Kidney (tissue), 14 donors: ENCODE results near the gene GABARAP. TPM values are rescaled to one million over a fixed set of nuclear protein-coding genes. Genes with fewer than 3 reads are reported as not detected.

Source experiments
- DNase-seq, 5 donors: peaks; one replicate each; pipeline ENCODE4 v3.0.0-alpha.2; 2013 to 2020
- FAIRE-seq: peaks from 2 replicates; lab custom pipeline; 2012; peaks lifted over from hg19 to GRCh38; lab: Jason Lieb, UNC
- H3K27ac ChIP-seq, 2 donors: one replicate each; pipeline ENCODE4 v1.7.0; 2013; ENCODE audit warnings: low read depth in 2 of 2, low read length in 2 of 2, inconsistent platforms in 1 of 2
- H3K27me3 ChIP-seq: one replicate; pipeline ENCODE4 v1.7.1; 2013; ENCODE audit warnings: low read length, inconsistent platforms; ENCODE audit not compliant: control insufficient read depth, insufficient read depth
- H3K36me3 ChIP-seq, 3 donors: one replicate each; pipeline versions ENCODE4 v1.7.0 to v1.7.1; 2013; ENCODE audit warnings: low read length in 3 of 3, control low read depth in 1 of 3, inconsistent platforms in 1 of 3; ENCODE audit not compliant: insufficient read depth in 3 of 3, control insufficient read depth in 2 of 3
- H3K4me1 ChIP-seq, 3 donors: one replicate each; pipeline versions ENCODE4 v1.7.0 to v1.7.1; 2013; ENCODE audit warnings: low read length in 3 of 3, inconsistent platforms in 1 of 3, low read depth in 1 of 3; ENCODE audit not compliant: control insufficient read depth in 2 of 3, insufficient read depth in 2 of 3
- H3K4me3 ChIP-seq, 3 donors: one replicate each; pipeline versions ENCODE4 v1.7.0 to v1.8.1; 2013; ENCODE audit warnings: low read length in 3 of 3, control low read depth in 1 of 3, inconsistent platforms in 1 of 3
- H3K9ac ChIP-seq, 3 donors: one replicate each; pipeline versions ENCODE4 v1.7.0 to v1.7.1; 2013; ENCODE audit warnings: low read length in 3 of 3, control low read depth in 1 of 3, inconsistent platforms in 1 of 3
- H3K9me3 ChIP-seq, 3 donors: one replicate each; pipeline versions ENCODE4 v1.7.0 to v1.7.1; 2013; ENCODE audit warnings: low read length in 3 of 3, control low read depth in 1 of 3, inconsistent platforms in 1 of 3; ENCODE audit not compliant: control insufficient read depth in 2 of 3, insufficient read depth in 1 of 3
- CTCF ChIP-seq: IDR thresholded peaks from 3 replicates; pipeline ENCODE4 v1.5.1; 2012; ENCODE audit warnings: mild to moderate bottlenecking, moderate library complexity, borderline replicate concordance; ENCODE audit not compliant: insufficient read depth; ENCODE audit errors: extremely low read depth
- intact Hi-C: fragments of 100-400 bp; cut with DNase I; formaldehyde crosslinking; loops from one replicate; pipeline ENCODE4 v1.11.1; 2022
- polyA plus RNA-seq: library from polyadenylated mRNA; stranded (reverse); fragments of 350-450 nt; fragmentation: Illumina TruSeq; extraction: RNeasy Lipid Tissue Mini Kit (QIAGEN cat#74804); gene quantifications from one replicate; pipeline ENCODE4 v1.2.3, GENCODE V29; 2014; ENCODE audit warnings: low read depth, low replicate concordance; ENCODE audit not compliant: insufficient read depth
- total RNA-seq: library from RNA; stranded (reverse); fragmentation: NEBNext Ultra II Directional; extraction: Animal tissue kit (Norgen Biotek cat#: 25700); gene quantifications from one replicate; pipeline ENCODE4 v1.2.1, GENCODE V29; 2021
- donor health status: control.
- donor health status: control.
- donor health status: control.
- donor health status: control.
- donor health status: control.
- donor health status: DM: yes; HTN: yes; CAD: no.
- donor health status: Normal renal cell carcinoma (clear cell type).

The GABARAP gene
- total and polyA plus RNA-seq, 2 donors from 2014 or later: 477 to 1,483 TPM

- no peak overlapping the region for H3K9ac ChIP-seq
- H3K27me3 ChIP-seq: peaks cover under 1% of the 10 kb centered on the region
- no peak for DNase-seq
- no peaks in the 10 kb centered on the region for H3K9me3 ChIP-seq
- peaks cover 0 to 15% (median 9%) of the 10 kb centered on the region in 3 donors for H3K4me1 ChIP-seq
- intact Hi-C loops: no loop called here
- H3K27ac ChIP-seq: no peak overlapping the region
- TF ChIP-seq CTCF: no peak
- H3K36me3 ChIP-seq: no peaks in the 10 kb centered on the region
- H3K4me3 ChIP-seq: no peak overlapping the region
- FAIRE-seq: no peak
These were observed 47.9 kb upstream of the GABARAP start for GRCh38 chr17:7290166-7290565.

GRCh38 chr17:7289256-7290032, 47.2 kb upstream of the GABARAP start:
- intact Hi-C loops: no loop called here
- TF ChIP-seq CTCF: no peak
- H3K27me3 ChIP-seq: no peaks in the 10 kb centered on the region
- no peak overlapping the region for H3K27ac ChIP-seq
- no peak overlapping the region for H3K4me3 ChIP-seq
- H3K9me3 ChIP-seq: no peaks in the 10 kb centered on the region
- H3K36me3 ChIP-seq: no peaks in the 10 kb centered on the region
- no peak overlapping the region for H3K9ac ChIP-seq
- FAIRE-seq (no peak), DNase-seq (no peak)
- H3K4me1 ChIP-seq: peaks cover 0 to 15% (median 6%) of the 10 kb centered on the region in 3 donors

DNA sequence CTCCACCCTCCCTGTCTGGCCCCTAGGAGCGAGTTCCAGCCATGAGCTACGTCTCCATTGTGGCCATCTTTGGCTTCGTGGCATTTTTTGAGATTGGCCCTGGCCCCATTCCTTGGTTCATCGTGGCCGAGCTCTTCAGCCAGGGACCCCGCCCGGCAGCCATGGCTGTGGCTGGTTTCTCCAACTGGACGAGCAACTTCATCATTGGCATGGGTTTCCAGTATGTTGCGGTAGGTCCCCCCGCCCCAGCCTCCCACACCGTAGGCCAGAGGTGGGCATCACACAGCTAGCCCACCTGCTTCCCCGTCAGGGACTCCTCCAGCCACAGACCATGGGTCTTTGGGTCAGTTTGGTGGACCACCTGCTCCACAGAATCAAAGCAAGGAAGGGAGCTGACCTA, 43.4 kb upstream of the GABARAP start:
- TF ChIP-seq CTCF: no peak
- H3K9me3 ChIP-seq: no peaks in the 10 kb centered on the region
- no peaks in the 10 kb centered on the region for H3K27me3 ChIP-seq
- no peak overlapping the region for H3K9ac ChIP-seq
- no peak overlapping the region for H3K4me3 ChIP-seq
- no peak overlapping the region for H3K27ac ChIP-seq
- H3K36me3 ChIP-seq: no peaks in the 10 kb centered on the region
- FAIRE-seq (no peak), DNase-seq (no peak)
- intact Hi-C loops: no loop called here
- peaks cover 0 to 10% (median 0%) of the 10 kb centered on the region in 3 donors for H3K4me1 ChIP-seq
